H1 (cell line): Measurements from ENCODE around the gene SLC25A12. TPM values are rescaled to one million over a fixed set of nuclear protein-coding genes. Genes with fewer than 3 reads are reported as not detected.
"Not testable (repeated sequence)": the region's sequence is repeated elsewhere in the genome, so short reads cannot be mapped to it uniquely, and the experiment has no call there.

Experiments
- CTCF ChIA-PET: fragments of 300-600 bp; sonication (Branson Sonifier 250); formaldehyde crosslinking; loops from one replicate; lab custom pipeline; 2021; ENCODE audit not compliant: partially characterized antibody; lab: Charles Lee
- POLR2A ChIA-PET: fragments of 300-600 bp; sonication (Branson Sonifier 250); formaldehyde crosslinking; loops from one replicate; lab custom pipeline; 2021; ENCODE audit warnings: inconsistent platforms; ENCODE audit not compliant: partially characterized antibody; lab: Charles Lee
- DNase-seq, 2 experiments: peaks; one replicate each; pipeline versions ENCODE4 v3.0.0 to v3.0.0-alpha.2; 2010 to 2022; ENCODE audit warnings: low spot score in 2 of 2, low read depth in 1 of 2, mixed read lengths in 1 of 2
- FAIRE-seq: peaks from 2 replicates; lab custom pipeline; 2011; peaks lifted over from hg19 to GRCh38; lab: Jason Lieb, UNC
- H2AFZ ChIP-seq: 2 replicates; pipeline ENCODE4 v1.8.1; 2012; ENCODE audit warnings: low read length, inconsistent platforms
- H2AK5ac ChIP-seq: 2 replicates; pipeline ENCODE4 v1.6.1; 2013; ENCODE audit warnings: low read depth, low read length
- H2BK120ac ChIP-seq: replicated peaks from 2 replicates; pipeline ENCODE3; 2013; ENCODE audit warnings: low read depth, low read length, inconsistent platforms
- H2BK12ac ChIP-seq: 2 replicates; pipeline ENCODE4 v1.6.1; 2013; ENCODE audit warnings: low read depth, low read length
- H2BK15ac ChIP-seq: 2 replicates; pipeline ENCODE4 v1.6.1; 2013; ENCODE audit warnings: low read length
- H2BK20ac ChIP-seq: 2 replicates; pipeline ENCODE4 v1.6.1; 2013; ENCODE audit warnings: low read length
- H2BK5ac ChIP-seq: 2 replicates; pipeline ENCODE4 v1.6.1; 2013; ENCODE audit warnings: low read depth, low read length
- H3K14ac ChIP-seq: 2 replicates; pipeline ENCODE4 v1.6.1; 2013; ENCODE audit warnings: inconsistent platforms; ENCODE audit not compliant: insufficient read length
- H3K18ac ChIP-seq: 2 replicates; pipeline ENCODE4 v1.6.1; 2013; ENCODE audit warnings: low read length; ENCODE audit errors: extremely low read depth
- H3K23ac ChIP-seq: 2 replicates; pipeline ENCODE4 v1.6.1; 2013; ENCODE audit warnings: inconsistent platforms; ENCODE audit not compliant: insufficient read length
- H3K23me2 ChIP-seq: 2 replicates; pipeline ENCODE4 v1.6.1; 2013; ENCODE audit warnings: low read depth, low read length
- H3K27ac ChIP-seq: 2 replicates; pipeline ENCODE4 v1.6.1; 2011; ENCODE audit warnings: low read depth, low read length, inconsistent platforms
- H3K27me3 ChIP-seq, 4 experiments: replicated peaks in 1 of 4; 1 replicate in 1 of 4; 2 replicates in 3 of 4; pipeline versions ENCODE4 v1.6.1 to v1.8.1; 2011 to 2013; ENCODE audit warnings: low read length in 3 of 4, mild to moderate bottlenecking in 3 of 4, inconsistent platforms in 2 of 4, mixed read lengths in 2 of 4, moderate library complexity in 1 of 4; ENCODE audit not compliant: control insufficient read depth in 3 of 4, insufficient read depth in 3 of 4; ENCODE audit errors: extremely low read depth in 1 of 4
- H3K36me3 ChIP-seq, 4 experiments: 2 replicates each; pipeline versions ENCODE4 v1.6.1 to v1.8.1; 2011 to 2013; ENCODE audit warnings: mild to moderate bottlenecking in 4 of 4, low read length in 3 of 4, moderate library complexity in 2 of 4, control low read depth in 1 of 4, inconsistent platforms in 1 of 4; ENCODE audit not compliant: insufficient read depth in 4 of 4, control insufficient read depth in 2 of 4
- H3K4ac ChIP-seq: replicated peaks from 2 replicates; pipeline ENCODE3; 2013; ENCODE audit warnings: low read length, low read depth, mixed read lengths, inconsistent platforms; ENCODE audit not compliant: insufficient read length
- H3K4me1 ChIP-seq, 4 experiments: replicated peaks in 1 of 4; 1 replicate in 1 of 4; 2 replicates in 3 of 4; pipeline versions ENCODE4 v1.6.1 to v1.8.1; 2011 to 2013; ENCODE audit warnings: low read length in 3 of 4, inconsistent platforms in 2 of 4, mixed read lengths in 1 of 4; ENCODE audit not compliant: insufficient read depth in 4 of 4, control insufficient read depth in 3 of 4
- H3K4me2 ChIP-seq, 2 experiments: 2 replicates each; pipeline versions ENCODE4 v1.6.1 to v1.8.1; 2011 to 2013; ENCODE audit warnings: low read depth in 2 of 2, low read length in 2 of 2, control low read depth in 1 of 2, inconsistent platforms in 1 of 2, mild to moderate bottlenecking in 1 of 2; ENCODE audit not compliant: insufficient read depth in 1 of 2
- H3K4me3 ChIP-seq, 4 experiments: fragments of 200-600, 300-600 bp in 1 of 4; sonication (generic), shearing (Covaris generic), sonication (Bioruptor Twin) in 1 of 4; 2 replicates each; pipeline versions ENCODE4 v1.5.1 to v1.8.1; 2011 to 2016; ENCODE audit warnings: low read length in 4 of 4, low read depth in 3 of 4, control low read depth in 2 of 4, inconsistent platforms in 2 of 4, mild to moderate bottlenecking in 2 of 4, mixed read lengths in 1 of 4, moderate library complexity in 1 of 4; ENCODE audit not compliant: insufficient read depth in 2 of 4; ENCODE audit errors: extremely low read depth in 1 of 4
- H3K56ac ChIP-seq: replicated peaks from 2 replicates; pipeline ENCODE3; 2013; ENCODE audit warnings: low read depth, mild to moderate bottlenecking, mixed read lengths, low read length, inconsistent platforms; ENCODE audit not compliant: insufficient read length
- H3K79me1 ChIP-seq: 2 replicates; pipeline ENCODE4 v1.6.1; 2013; ENCODE audit warnings: low read depth, low read length, control low read depth
- H3K79me2 ChIP-seq, 2 experiments: 2 replicates each; pipeline versions ENCODE4 v1.6.1 to v1.8.1; 2012 to 2013; ENCODE audit warnings: low read length in 2 of 2, mild to moderate bottlenecking in 2 of 2, inconsistent platforms in 1 of 2; ENCODE audit not compliant: insufficient read depth in 2 of 2, control insufficient read depth in 1 of 2
- H3K9ac ChIP-seq, 4 experiments: replicated peaks in 1 of 4; 1 replicate in 1 of 4; 2 replicates in 3 of 4; pipeline versions ENCODE4 v1.6.1 to v1.8.1; 2011 to 2013; ENCODE audit warnings: low read depth in 3 of 4, low read length in 3 of 4, control low read depth in 2 of 4, mild to moderate bottlenecking in 2 of 4, moderate library complexity in 2 of 4, inconsistent platforms in 1 of 4; ENCODE audit errors: extremely low read depth in 1 of 4
- H3K9me3 ChIP-seq, 2 experiments: 2 replicates each; pipeline versions ENCODE4 v1.6.1 to v1.8.1; 2012 to 2013; ENCODE audit warnings: mild to moderate bottlenecking in 2 of 2, moderate library complexity in 2 of 2, control low read depth in 1 of 2, inconsistent platforms in 1 of 2, low read depth in 1 of 2, low read length in 1 of 2, mixed read lengths in 1 of 2; ENCODE audit not compliant: insufficient read depth in 2 of 2
- H4K20me1 ChIP-seq, 2 experiments: replicated peaks in 1 of 2; 2 replicates each; pipeline versions ENCODE3 to v1.8.1; 2011 to 2013; ENCODE audit warnings: inconsistent platforms in 2 of 2, low read length in 2 of 2, mild to moderate bottlenecking in 1 of 2; ENCODE audit not compliant: insufficient read depth in 2 of 2, control insufficient read depth in 1 of 2
- H4K5ac ChIP-seq: 2 replicates; pipeline ENCODE4 v1.6.1; 2013; ENCODE audit warnings: low read length, low read depth, mixed read lengths, inconsistent platforms; ENCODE audit not compliant: insufficient read length
- H4K8ac ChIP-seq: 2 replicates; pipeline ENCODE4 v1.8.0; 2013; ENCODE audit warnings: mild to moderate bottlenecking, moderate library complexity, low read length, inconsistent platforms; ENCODE audit not compliant: insufficient read depth; ENCODE audit errors: extremely low read depth
- H4K91ac ChIP-seq: replicated peaks from 2 replicates; pipeline ENCODE3; 2013; ENCODE audit warnings: low read length, mixed read lengths, inconsistent platforms; ENCODE audit not compliant: insufficient read length
- WGBS, 2 experiments: shearing (Covaris generic) in 1 of 2; methylation state at CpG; one replicate each; pipeline versions ENCODE4 v1.1.6 to v1.1.7; 2013 to 2015; ENCODE audit warnings: low lambda C conversion rate in 2 of 2, mixed read lengths in 2 of 2, inconsistent platforms in 1 of 2, low coverage in 1 of 2, missing lambda C conversion rate in 1 of 2; ENCODE audit not compliant: insufficient replicate concordance in 2 of 2, insufficient coverage in 1 of 2, insufficient read length in 1 of 2; ENCODE audit errors: extremely low coverage in 1 of 2, missing lambda C conversion rate in 1 of 2; 5-methylcytosine and 5-hydroxymethylcytosine counted together
- polyA plus RNA-seq, 7 experiments: library from polyadenylated mRNA; depleted of rRNA in 3 of 7; stranded (reverse) in 5 of 7; unstranded in 2 of 7; fragments of >200 nt in 5 of 7; fragments of 200-250 nt in 2 of 7; gene quantifications; 1 replicate in 5 of 7; 2 replicates in 1 of 7; 4 replicates in 1 of 7; pipeline versions ENCODE4 v1.2.1 to v1.2.3, GENCODE V29; 2011 to 2013; ENCODE audit warnings: missing spikeins in 2 of 7, mixed read lengths in 2 of 7
- total RNA-seq: library from RNA; stranded (reverse); fragmentation: NEBNext Ultra II Directional; extraction: Animal tissue kit (Norgen Biotek cat#: 25700); gene quantifications from 2 replicates; pipeline ENCODE4 v1.2.1, GENCODE V29; 2021

Gene SLC25A12
- total and polyA plus RNA-seq, 2 of the 8 experiments (the other 6 are each of a cell fraction or from before 2014, with no cell fraction given) = 7.7 to 10.2 TPM

DNA sequence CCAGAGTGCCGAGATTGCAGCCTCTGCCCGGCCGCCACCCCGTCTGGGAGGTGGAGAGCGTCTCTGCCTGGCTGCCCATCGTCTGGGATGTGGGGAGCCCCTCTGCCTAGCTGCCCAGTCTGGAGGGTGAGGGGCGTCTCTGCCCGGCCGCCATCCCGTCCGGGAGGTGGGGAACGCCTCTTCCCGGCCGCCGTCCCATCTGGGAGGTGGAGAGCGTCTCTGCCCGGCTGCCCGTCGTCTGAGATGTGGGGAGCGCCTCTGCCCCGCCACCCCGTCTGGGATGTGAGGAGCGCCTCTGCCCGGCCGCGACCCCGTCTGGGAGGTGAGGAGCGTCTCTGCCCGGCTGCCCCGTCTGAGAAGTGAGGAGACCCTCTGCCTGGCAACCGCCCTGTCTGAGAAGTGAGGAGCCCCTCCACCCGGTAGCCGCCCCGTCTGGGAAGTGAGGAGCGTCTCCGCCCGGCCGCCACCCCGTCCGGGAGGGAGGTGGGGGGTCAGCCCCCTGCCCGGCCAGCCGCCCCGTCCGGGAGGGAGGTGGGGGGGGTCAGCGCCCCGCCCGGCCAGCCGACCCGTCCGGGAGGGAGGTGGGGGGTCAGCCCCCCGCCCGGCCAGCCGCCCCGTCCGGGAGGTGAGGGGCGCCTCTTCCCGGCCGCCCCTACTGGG lies 5.7 kb upstream of the SLC25A12 start:
- H3K27me3 ChIP-seq, FAIRE-seq, H2AK5ac ChIP-seq, H3K23ac ChIP-seq, H2BK20ac ChIP-seq, H4K91ac ChIP-seq, H3K4ac ChIP-seq, H2AFZ ChIP-seq, H2BK120ac ChIP-seq, H4K8ac ChIP-seq, H3K4me3 ChIP-seq, H2BK12ac ChIP-seq, H3K4me1 ChIP-seq, H3K18ac ChIP-seq, H3K4me2 ChIP-seq, POLR2A ChIA-PET, H3K9ac ChIP-seq, H3K79me1 ChIP-seq, H3K56ac ChIP-seq, DNase-seq, H3K79me2 ChIP-seq, H4K20me1 ChIP-seq, H2BK5ac ChIP-seq, H3K23me2 ChIP-seq, H3K14ac ChIP-seq, H2BK15ac ChIP-seq, H4K5ac ChIP-seq, H3K27ac ChIP-seq, CTCF ChIA-PET, H3K36me3 ChIP-seq: not testable (repeated sequence)
- no CpG with 5 or more reads among the region's 58 CpGs for WGBS, 2 experiments
- H3K9me3 ChIP-seq = peaks cover 0 to 11% of the 10 kb centered on the region in 2 experiments; a peak in 2 of 4 replicates
